ENCODE results near the gene ARHGAP44. TPM values are rescaled to one million over a fixed set of nuclear protein-coding genes. Genes with fewer than 3 reads are reported as not detected.

ARHGAP44 gene
- total and polyA plus RNA-seq, 2 of the 8 experiments (the other 6 are each of a cell fraction or from before 2014, with no cell fraction given) = 6.2 to 22.2 TPM

GRCh38 chr17:12806630-12807029, 17.3 kb downstream of the ARHGAP44 start:
- Histone ChIP-seq H2BK120ac (replicated peaks; ENCODE audit: low read depth, low read length) (no peak overlapping the region), H2AK5ac (ENCODE audit: low read depth, low read length) (no peak overlapping the region), H3K23me2 (ENCODE audit: low read depth, low read length) (no peaks in the 10 kb centered on the region), H3K27ac (ENCODE audit: low read depth, low read length) (no peak overlapping the region), H2AFZ (ENCODE audit: low read length) (no peak overlapping the region), H2BK15ac (ENCODE audit: low read length) (no peak overlapping the region), H3K4ac (replicated peaks; ENCODE audit: insufficient read length, low read depth, low read length) (no peak overlapping the region), H2BK12ac (ENCODE audit: low read depth, low read length) (no peak overlapping the region), H3K14ac (ENCODE audit: insufficient read length) (no peak overlapping the region), H3K79me1 (ENCODE audit: low read depth, low read length) (peaks cover 4% of the 10 kb centered on the region), H3K27me3 (replicated peaks in 1 of 4; ENCODE audit: control insufficient read depth in 3 of 4, extremely low read depth in 1 of 4, insufficient read depth in 3 of 4, low read length in 3 of 4) (no peaks in the 10 kb centered on the region), H4K5ac (ENCODE audit: insufficient read length, low read depth, low read length) (no peak overlapping the region), H3K18ac (ENCODE audit: extremely low read depth, low read length) (no peak overlapping the region), H3K79me2 (ENCODE audit: control insufficient read depth in 1 of 2, insufficient read depth in 2 of 2, low read length in 2 of 2) (peaks cover 0 to 57% of the 10 kb centered on the region in 2 experiments; a peak in 2 of 4 replicates), H3K9ac (replicated peaks in 1 of 4; ENCODE audit: extremely low read depth in 1 of 4, low read depth in 3 of 4, low read length in 3 of 4) (no peak overlapping the region), H3K36me3 (ENCODE audit: control insufficient read depth in 2 of 4, insufficient read depth in 4 of 4, low read length in 3 of 4) (no peaks in the 10 kb centered on the region; a peak in 1 of 8 replicates), H3K23ac (ENCODE audit: insufficient read length) (no peak overlapping the region), H3K4me3 (ENCODE audit: extremely low read depth in 1 of 4, insufficient read depth in 2 of 4, low read depth in 3 of 4, low read length in 4 of 4) (no peak overlapping the region), H4K8ac (ENCODE audit: extremely low read depth, insufficient read depth, low read length) (no peak overlapping the region), H2BK5ac (ENCODE audit: low read depth, low read length) (no peak overlapping the region), H3K4me1 (replicated peaks in 1 of 4; ENCODE audit: control insufficient read depth in 3 of 4, insufficient read depth in 4 of 4, low read length in 3 of 4) (no peaks in the 10 kb centered on the region), H4K91ac (replicated peaks; ENCODE audit: insufficient read length, low read length) (no peak overlapping the region), H3K56ac (replicated peaks; ENCODE audit: insufficient read length, low read depth, low read length) (no peak overlapping the region), H3K4me2 (ENCODE audit: insufficient read depth in 1 of 2, low read depth in 2 of 2, low read length in 2 of 2) (no peak overlapping the region), H3K9me3 (ENCODE audit: insufficient read depth in 2 of 2, low read depth in 1 of 2, low read length in 1 of 2) (peaks cover 20 to 22% of the 10 kb centered on the region in 2 experiments), H2BK20ac (ENCODE audit: low read length) (no peak overlapping the region), H4K20me1 (replicated peaks in 1 of 2; ENCODE audit: control insufficient read depth in 1 of 2, insufficient read depth in 2 of 2, low read length in 2 of 2) (peaks cover 0 to 4% of the 10 kb centered on the region in 2 experiments)
- ChIA-PET CTCF (ENCODE audit: partially characterized antibody) (no interaction called here), POLR2A (ENCODE audit: partially characterized antibody) (no interaction called here)
- DNase-seq (ENCODE audit: low read depth in 1 of 2, low spot score in 2 of 2) (no peak), FAIRE-seq (no peak)
- 83% methylated on average over 1 of the region's 1 CpG; no CpG with 5 or more reads in 1 of the 2 experiments for WGBS, 2 experiments (ENCODE audit: extremely low coverage in 1 of 2, insufficient coverage in 1 of 2, insufficient read length in 1 of 2, insufficient replicate concordance in 2 of 2, low coverage in 1 of 2, low lambda C conversion rate in 2 of 2, missing lambda C conversion rate in 1 of 2)
- TF ChIP-seq ZNF274 (IDR thresholded peaks at IDR 0.05; ENCODE audit: borderline replicate concordance, extremely low read depth, low read length) (no peak), BCL11A (IDR thresholded peaks at IDR 0.05; ENCODE audit: low read depth in 2 of 2, low read length in 2 of 2) (no peak), POLR2A (IDR thresholded peaks at IDR 0.05; ENCODE audit: control extremely low read depth in 1 of 2, low read depth in 2 of 2, low read length in 2 of 2) (no peak), YY1 (IDR thresholded peaks at IDR 0.05; ENCODE audit: low read depth, low read length) (no peak), RFX5 (IDR thresholded peaks at IDR 0.05; ENCODE audit: borderline replicate concordance, low read depth, low read length) (no peak), NRF1 (IDR thresholded peaks at IDR 0.05; ENCODE audit: low read depth, low read length) (no peak), CBX8 (IDR thresholded peaks at IDR 0.05; ENCODE audit: borderline replicate concordance, low read depth, low read length) (no peak), TAF7 (optimal IDR thresholded peaks at IDR 0.05; ENCODE audit: borderline replicate concordance, low read depth, low read length) (no peak), CTCF (IDR thresholded peaks at IDR 0.05; ENCODE audit: control extremely low read depth in 1 of 3, insufficient read depth in 1 of 3, low read depth in 1 of 3, low read length in 3 of 3) (no peak), RBBP5 (IDR thresholded peaks at IDR 0.05; ENCODE audit: borderline replicate concordance, low read depth, low read length) (no peak)

Measured in H1 (cell line).